ENCODE data around the gene BRIX1.

The BRIX1 gene

DNA sequence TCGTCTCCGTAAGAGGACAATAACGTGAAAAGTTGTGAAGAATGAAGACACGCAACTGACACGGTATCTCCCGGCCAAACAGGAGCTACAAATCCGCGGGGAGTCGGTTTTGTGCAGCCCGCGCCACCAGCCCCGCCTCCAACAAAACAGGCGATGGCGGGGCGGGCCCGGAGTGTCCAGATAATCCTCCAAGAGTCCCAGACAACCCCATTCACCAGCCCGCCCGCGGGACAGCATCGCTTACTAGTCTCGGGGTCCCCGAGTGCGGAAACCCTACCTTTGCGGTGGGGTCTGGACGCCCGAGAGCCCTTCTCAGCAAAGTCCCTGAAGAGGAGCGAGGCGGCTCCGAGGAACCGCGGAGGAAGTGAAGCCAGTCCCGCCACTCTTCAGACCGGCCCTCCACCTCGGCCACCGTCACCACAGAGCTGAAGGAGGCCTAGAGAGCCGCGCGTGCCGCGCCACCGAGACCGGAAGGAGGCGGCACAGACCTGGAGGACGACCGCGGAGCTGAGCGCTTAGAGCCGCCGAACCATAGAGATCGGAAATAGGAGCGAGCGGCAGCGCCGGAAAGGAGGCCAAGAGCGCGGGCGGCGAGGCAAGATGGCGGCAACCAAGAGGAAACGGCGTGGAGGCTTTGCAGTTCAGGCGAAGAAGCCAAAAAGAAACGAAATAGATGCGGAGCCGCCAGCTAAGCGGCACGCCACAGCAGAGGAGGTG is at the start of gene BRIX1, which contains the start of gene RAD1:
TSS of gene BRIX1 (plus strand) at position 573 of the 717 bp plus-strand sequence. CDS start at position 601, 28 bp downstream.
TSS of gene RAD1 (minus strand) at position 366 of the 717 bp plus-strand sequence. CDS start 612 bp downstream, outside the sequence.
- peak within 1 kb of the TSS; percentile 90 for H3K27ac ChIP-seq
- TF ChIP-seq CTCF (IDR thresholded peaks at IDR 0.05), result no peak
- no peak for TF ChIP-seq ZFX (IDR thresholded peaks at IDR 0.05; ENCODE audit: borderline replicate concordance)

- no peak for TF ChIP-seq ZFX (IDR thresholded peaks at IDR 0.05; ENCODE audit: borderline replicate concordance)
- TF ChIP-seq CTCF (IDR thresholded peaks at IDR 0.05), result no peak
- H3K27ac ChIP-seq, result no peak overlapping the region
Observed at GRCh38 chr5:34866989-34867471, 48.5 kb upstream of the BRIX1 start.

GRCh38 chr5:34867660-34868059 is 47.9 kb upstream of the BRIX1 start:
- TF ChIP-seq ZFX (IDR thresholded peaks at IDR 0.05; ENCODE audit: borderline replicate concordance) (no peak), CTCF (IDR thresholded peaks at IDR 0.05) (no peak)
- H3K27ac ChIP-seq, result no peak overlapping the region

DNA sequence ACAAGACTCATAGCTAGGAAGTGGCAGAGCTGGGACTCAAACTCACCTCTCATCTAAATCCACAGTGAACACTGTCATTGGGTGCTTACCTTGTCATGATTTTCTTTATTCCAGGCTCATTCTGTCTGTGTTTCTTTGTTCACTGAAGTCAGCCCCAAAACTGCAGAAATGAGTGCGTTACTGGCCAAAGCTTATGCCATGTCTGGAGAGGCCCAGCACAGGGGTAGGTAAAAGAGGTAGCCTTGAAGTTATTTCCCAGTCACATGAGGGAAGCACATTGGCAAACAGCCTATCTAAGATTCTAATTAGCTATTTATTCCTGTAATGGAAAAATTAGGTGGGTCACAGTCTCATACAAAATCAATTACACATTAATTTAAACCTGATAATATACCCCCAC is 46.7 kb upstream of the BRIX1 start:
- TF ChIP-seq ZFX (IDR thresholded peaks at IDR 0.05; ENCODE audit: borderline replicate concordance), result no peak
- no peak for TF ChIP-seq CTCF (IDR thresholded peaks at IDR 0.05)
- no peak overlapping the region for H3K27ac ChIP-seq

- H3K27ac ChIP-seq, result no peak overlapping the region
Observed at GRCh38 chr5:34869256-34869655, 46.3 kb upstream of the BRIX1 start.

GRCh38 chr5:34870382-34870781 is 45.1 kb upstream of the BRIX1 start:
- no peak overlapping the region for H3K27ac ChIP-seq
- TF ChIP-seq CTCF (IDR thresholded peaks at IDR 0.05), result no peak
- no peak for TF ChIP-seq ZFX (IDR thresholded peaks at IDR 0.05; ENCODE audit: borderline replicate concordance)

More at GRCh38 chr5:34869256-34869655, 46.3 kb upstream of the BRIX1 start:
- TF ChIP-seq ZFX (IDR thresholded peaks at IDR 0.05; ENCODE audit: borderline replicate concordance) (no peak), CTCF (IDR thresholded peaks at IDR 0.05) (no peak)

GRCh38 chr5:34876275-34876674 is 39.2 kb upstream of the BRIX1 start:
- TF ChIP-seq ZFX (IDR thresholded peaks at IDR 0.05; ENCODE audit: borderline replicate concordance) (no peak), CTCF (IDR thresholded peaks at IDR 0.05) (no peak)
- H3K27ac ChIP-seq, result no peak overlapping the region

Measured in 22Rv1 (cell line).